DOHH2 (cell line): ENCODE data around the gene SLC16A3.

Source experiments
- EZH2phosphoT487 ChIP-seq: fragments of 200-600 bp; sonication (generic); IDR thresholded peaks from 2 replicates; pipeline ENCODE4 v1.6.1; 2017; ENCODE audit warnings: borderline replicate concordance, mild to moderate bottlenecking, antibody characterized with exemption, low read length, moderate library complexity, mixed read lengths
- TF ChIP-seq, protein P1 (sequence below): fragments of 200-600 bp; sonication (generic); IDR thresholded peaks from one replicate; pipeline ENCODE4 v1.5.1; 2014; ENCODE audit warnings: antibody characterized with exemption, mild to moderate bottlenecking, low read depth, low read length; ENCODE audit not compliant: poor library complexity, severe bottlenecking

DNA sequence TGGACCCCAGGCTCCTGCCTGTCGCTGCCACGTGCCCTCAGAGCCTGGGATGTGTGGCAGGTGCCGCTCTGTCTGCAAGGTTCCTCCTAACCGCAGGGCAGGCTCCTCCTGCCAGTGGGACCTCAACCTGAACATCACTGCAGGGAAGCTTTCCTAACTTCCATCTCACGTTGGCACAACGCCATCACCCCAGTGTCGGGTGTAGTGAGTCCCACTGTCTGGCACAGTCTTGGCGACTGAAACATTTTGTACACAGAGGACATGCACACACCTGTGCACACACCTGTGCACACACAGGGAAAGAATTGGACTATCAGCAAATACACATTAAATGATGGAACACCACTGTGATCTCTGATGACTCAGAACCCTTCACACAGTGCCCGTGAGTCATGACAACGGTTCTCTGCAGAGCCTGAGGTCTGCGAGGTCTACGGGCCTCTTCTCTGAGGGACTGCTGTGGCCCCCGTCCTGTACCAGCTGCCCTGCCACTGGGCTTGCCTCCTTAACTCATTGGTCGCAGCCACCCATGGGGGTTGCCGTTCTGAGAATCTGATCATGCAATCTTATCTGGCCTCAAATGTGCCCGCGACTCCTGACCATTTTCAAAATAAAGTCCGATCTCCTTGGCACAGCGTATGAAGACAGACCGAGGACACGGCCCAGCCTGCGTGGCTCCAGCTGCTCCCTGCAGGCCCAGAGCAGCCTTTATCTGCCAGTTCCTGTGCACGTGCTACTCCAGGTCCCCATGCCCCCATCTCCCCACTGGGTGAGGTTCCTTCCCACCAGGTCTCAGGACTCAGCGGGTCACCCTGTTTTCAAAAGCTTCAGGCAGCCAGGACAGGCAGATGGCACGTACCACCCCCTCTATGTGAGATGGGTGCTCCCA, 23.8 kb upstream of the SLC16A3 start:
- TF ChIP-seq, protein P1, sequence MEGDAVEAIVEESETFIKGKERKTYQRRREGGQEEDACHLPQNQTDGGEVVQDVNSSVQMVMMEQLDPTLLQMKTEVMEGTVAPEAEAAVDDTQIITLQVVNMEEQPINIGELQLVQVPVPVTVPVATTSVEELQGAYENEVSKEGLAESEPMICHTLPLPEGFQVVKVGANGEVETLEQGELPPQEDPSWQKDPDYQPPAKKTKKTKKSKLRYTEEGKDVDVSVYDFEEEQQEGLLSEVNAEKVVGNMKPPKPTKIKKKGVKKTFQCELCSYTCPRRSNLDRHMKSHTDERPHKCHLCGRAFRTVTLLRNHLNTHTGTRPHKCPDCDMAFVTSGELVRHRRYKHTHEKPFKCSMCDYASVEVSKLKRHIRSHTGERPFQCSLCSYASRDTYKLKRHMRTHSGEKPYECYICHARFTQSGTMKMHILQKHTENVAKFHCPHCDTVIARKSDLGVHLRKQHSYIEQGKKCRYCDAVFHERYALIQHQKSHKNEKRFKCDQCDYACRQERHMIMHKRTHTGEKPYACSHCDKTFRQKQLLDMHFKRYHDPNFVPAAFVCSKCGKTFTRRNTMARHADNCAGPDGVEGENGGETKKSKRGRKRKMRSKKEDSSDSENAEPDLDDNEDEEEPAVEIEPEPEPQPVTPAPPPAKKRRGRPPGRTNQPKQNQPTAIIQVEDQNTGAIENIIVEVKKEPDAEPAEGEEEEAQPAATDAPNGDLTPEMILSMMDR, result no peak
- no peak for TF ChIP-seq EZH2phosphoT487
